Loucy (cell line): ENCODE measurements around the gene MLH1.

Experiments used
- CTCF ChIP-seq: fragments of 200-600 bp; sonication (generic); conservative IDR thresholded peaks from 2 replicates; pipeline ENCODE4 v1.5.1; 2014; ENCODE audit warnings: mild to moderate bottlenecking, antibody characterized with exemption, low read length
- EZH2phosphoT487 ChIP-seq: fragments of 200-600 bp; IDR thresholded peaks from 2 replicates; pipeline ENCODE4 v1.6.1; 2018; ENCODE audit warnings: antibody characterized with exemption, mild to moderate bottlenecking, moderate library complexity, borderline replicate concordance

- TF ChIP-seq CTCF (no peak), EZH2phosphoT487 (no peak)
These were observed 23.6 kb downstream of the MLH1 start for GRCh38 chr3:37016903-37017302.
